ENCODE data around the gene RCHY1. TPM values are rescaled to one million over a fixed set of nuclear protein-coding genes. Genes with fewer than 3 reads are reported as not detected.
A peak's percentile ranks its signal among the peaks of the same experiment; 100 is the strongest.
"Not testable (repeated sequence)": the region's sequence is repeated elsewhere in the genome, so short reads cannot be mapped to it uniquely, and the experiment has no call there.

The RCHY1 gene
- total and polyA plus RNA-seq, 10 donors: 9.4 to 51.2 (median 39.7) TPM

GRCh38 chr4:75512386-75513211 is 1.6 kb downstream of the RCHY1 start:
- peaks cover 32 to 85% (median 65%) of the 10 kb centered on the region in 6 donors for H3K4me1 ChIP-seq
- no peaks in the 10 kb centered on the region for H3K9me3 ChIP-seq
- 13 to 25% (median 20%) methylated on average over 6 of the region's 6 CpGs for WGBS, 5 donors
- intact Hi-C loops (cut with DNase I; ENCODE audit: low total_unique reads): no loop called here
- H3K27me3 ChIP-seq (replicated peaks in 1 of 7): no peaks in the 10 kb centered on the region
- H3K4me3 ChIP-seq: peak overlapping the region; percentile 4 to 92 (median 66)
- no peak for DNase-seq
- H3K36me3 ChIP-seq: peaks cover 0 to 35% (median 13%) of the 10 kb centered on the region in 6 donors
- no peak for TF ChIP-seq POLR2A (IDR thresholded peaks at IDR 0.05)
- TF ChIP-seq POLR2AphosphoS5 (IDR thresholded peaks at IDR 0.05): no peak
- TF ChIP-seq CTCF (IDR thresholded peaks at IDR 0.05 in 8 of 11, conservative IDR thresholded peaks at IDR 0.05 in 3 of 11): no peak
- H3K27ac ChIP-seq: peak overlapping the region; percentile 93 to 100 (median 99)

GRCh38 chr4:75511841-75512240 is 2.4 kb downstream of the RCHY1 start:
- intact Hi-C loops (cut with DNase I; ENCODE audit: low total_unique reads): no loop called here

GRCh38 chr4:75509592-75509991 is 4.6 kb downstream of the RCHY1 start:
- H3K27me3 ChIP-seq (replicated peaks in 1 of 7); H3K9me3 ChIP-seq; DNase-seq; intact Hi-C loops (cut with DNase I; ENCODE audit: low total_unique reads): not testable (repeated sequence)
- peaks cover 0 to 50% (median 22%) of the 10 kb centered on the region in 6 donors for H3K36me3 ChIP-seq
- peaks cover 24 to 72% (median 46%) of the 10 kb centered on the region in 6 donors for H3K4me1 ChIP-seq
- WGBS, 5 donors: 90 to 93% (median 92%) methylated on average over 4 of the region's 4 CpGs
- peak overlapping the region in 1 of 8 donors; percentile 16 for H3K4me3 ChIP-seq
- H3K27ac ChIP-seq: peak overlapping the region in 1 of 8 donors; percentile 100

More at GRCh38 chr4:75511841-75512240, 2.4 kb downstream of the RCHY1 start:
- H3K4me1 ChIP-seq: peaks cover 32 to 89% (median 65%) of the 10 kb centered on the region in 6 donors
- DNase-seq: no peak
- TF ChIP-seq POLR2AphosphoS5 (IDR thresholded peaks at IDR 0.05) (no peak), POLR2A (IDR thresholded peaks at IDR 0.05) (no peak), CTCF (IDR thresholded peaks at IDR 0.05 in 8 of 11, conservative IDR thresholded peaks at IDR 0.05 in 3 of 11) (no peak)
- no peaks in the 10 kb centered on the region for H3K27me3 ChIP-seq (replicated peaks in 1 of 7)
- H3K9me3 ChIP-seq: no peaks in the 10 kb centered on the region
- peak overlapping the region in 6 of 8 donors; percentile 1 to 92 (median 66) for H3K4me3 ChIP-seq
- peaks cover 0 to 35% (median 11%) of the 10 kb centered on the region in 6 donors for H3K36me3 ChIP-seq
- 40 to 51% (median 47%) methylated on average over 3 of the region's 3 CpGs for WGBS, 5 donors
- peak overlapping the region; percentile 39 to 100 (median 99) for H3K27ac ChIP-seq

GRCh38 chr4:75505630-75506029 is 8.6 kb downstream of the RCHY1 start:
- Histone ChIP-seq H3K36me3 (peaks cover 0 to 90% (median 38%) of the 10 kb centered on the region in 6 donors), H3K4me3 (no peak overlapping the region), H3K27ac (no peak overlapping the region), H3K9me3 (no peaks in the 10 kb centered on the region), H3K4me1 (peaks cover 0 to 43% (median 19%) of the 10 kb centered on the region in 6 donors), H3K27me3 (replicated peaks in 1 of 7) (no peaks in the 10 kb centered on the region)
- intact Hi-C loops (cut with DNase I; ENCODE audit: low total_unique reads): no loop called here
- no peak for TF ChIP-seq POLR2A (IDR thresholded peaks at IDR 0.05)
- no peak for TF ChIP-seq POLR2AphosphoS5 (IDR thresholded peaks at IDR 0.05)
- no peak for TF ChIP-seq CTCF (IDR thresholded peaks at IDR 0.05 in 8 of 11, conservative IDR thresholded peaks at IDR 0.05 in 3 of 11)
- 89 to 95% (median 92%) methylated on average over 2 of the region's 2 CpGs for WGBS, 5 donors
- no peak for DNase-seq
